Muscle layer of duodenum (tissue), 2 donors: ENCODE results near the gene SBF2.
"Not testable (repeated sequence)": the region's sequence is repeated elsewhere in the genome, so short reads cannot be mapped to it uniquely, and the experiment has no call there.

Experiments
- H3K27ac ChIP-seq: one replicate; pipeline ENCODE4 v1.7.0; 2013; ENCODE audit warnings: mild to moderate bottlenecking, low read length
- H3K27me3 ChIP-seq: one replicate; pipeline ENCODE4 v1.7.0; 2013; ENCODE audit warnings: low read depth, mild to moderate bottlenecking, control low read depth, low read length
- H3K36me3 ChIP-seq, 2 donors: one replicate each; pipeline ENCODE4 v1.7.0; 2013; ENCODE audit warnings: low read length in 2 of 2, control low read depth in 1 of 2, mild to moderate bottlenecking in 1 of 2; ENCODE audit not compliant: insufficient read depth in 2 of 2, control insufficient read depth in 1 of 2
- H3K4me1 ChIP-seq, 2 donors: one replicate each; pipeline ENCODE4 v1.7.0; 2013; ENCODE audit warnings: low read length in 2 of 2, mild to moderate bottlenecking in 2 of 2, control low read depth in 1 of 2, moderate library complexity in 1 of 2; ENCODE audit not compliant: insufficient read depth in 2 of 2, control insufficient read depth in 1 of 2
- H3K4me3 ChIP-seq, 2 donors: one replicate each; pipeline ENCODE4 v1.7.0; 2013; ENCODE audit warnings: low read length in 2 of 2, low read depth in 1 of 2, mild to moderate bottlenecking in 1 of 2
- H3K9me3 ChIP-seq, 2 donors: one replicate each; pipeline ENCODE4 v1.7.0; 2013; ENCODE audit warnings: low read length in 2 of 2, control low read depth in 1 of 2, mild to moderate bottlenecking in 1 of 2; ENCODE audit not compliant: control insufficient read depth in 1 of 2
- donor health status: healthy.

Gene SBF2

GRCh38 chr11:10035932-10036331 lies 258.1 kb downstream of the SBF2 start:
- H3K27ac ChIP-seq, H3K27me3 ChIP-seq, H3K4me1 ChIP-seq, H3K9me3 ChIP-seq, H3K36me3 ChIP-seq, H3K4me3 ChIP-seq: not testable (repeated sequence)

GRCh38 chr11:10032935-10033334 lies 261.1 kb downstream of the SBF2 start:
- Histone ChIP-seq H3K27me3 (no peaks in the 10 kb centered on the region), H3K36me3 (no peaks in the 10 kb centered on the region), H3K4me1 (no peaks in the 10 kb centered on the region), H3K9me3 (no peaks in the 10 kb centered on the region), H3K27ac (no peak overlapping the region), H3K4me3 (no peak overlapping the region)

GRCh38 chr11:10030122-10030490 lies 263.9 kb downstream of the SBF2 start:
- no peak overlapping the region for H3K4me3 ChIP-seq
- H3K27me3 ChIP-seq = no peaks in the 10 kb centered on the region
- H3K9me3 ChIP-seq = no peaks in the 10 kb centered on the region
- no peak overlapping the region for H3K27ac ChIP-seq
- no peaks in the 10 kb centered on the region for H3K4me1 ChIP-seq
- H3K36me3 ChIP-seq = no peaks in the 10 kb centered on the region

- H3K4me1 ChIP-seq = no peaks in the 10 kb centered on the region
Observed at GRCh38 chr11:10029386-10030121, 264.5 kb downstream of the SBF2 start.

GRCh38 chr11:10026514-10026913 lies 267.5 kb downstream of the SBF2 start:
- Histone ChIP-seq H3K36me3 (no peaks in the 10 kb centered on the region), H3K4me3 (no peak overlapping the region), H3K27ac (no peak overlapping the region), H3K27me3 (no peaks in the 10 kb centered on the region), H3K4me1 (no peaks in the 10 kb centered on the region), H3K9me3 (no peaks in the 10 kb centered on the region)

More at GRCh38 chr11:10029386-10030121, 264.5 kb downstream of the SBF2 start:
- H3K27ac ChIP-seq = no peak overlapping the region
- no peaks in the 10 kb centered on the region for H3K36me3 ChIP-seq
- no peaks in the 10 kb centered on the region for H3K9me3 ChIP-seq
- H3K4me3 ChIP-seq = no peak overlapping the region
- no peaks in the 10 kb centered on the region for H3K27me3 ChIP-seq

- H3K4me3 ChIP-seq = no peak overlapping the region
- peaks cover 0 to 5% of the 10 kb centered on the region in 2 donors for H3K4me1 ChIP-seq
- no peaks in the 10 kb centered on the region for H3K36me3 ChIP-seq
- no peaks in the 10 kb centered on the region for H3K27me3 ChIP-seq
- H3K27ac ChIP-seq = no peak overlapping the region
- no peaks in the 10 kb centered on the region for H3K9me3 ChIP-seq
Observed at GRCh38 chr11:10023212-10023611, 270.8 kb downstream of the SBF2 start.

- H3K27me3 ChIP-seq = no peaks in the 10 kb centered on the region
Observed at GRCh38 chr11:10022764-10023163, 271.3 kb downstream of the SBF2 start.

DNA sequence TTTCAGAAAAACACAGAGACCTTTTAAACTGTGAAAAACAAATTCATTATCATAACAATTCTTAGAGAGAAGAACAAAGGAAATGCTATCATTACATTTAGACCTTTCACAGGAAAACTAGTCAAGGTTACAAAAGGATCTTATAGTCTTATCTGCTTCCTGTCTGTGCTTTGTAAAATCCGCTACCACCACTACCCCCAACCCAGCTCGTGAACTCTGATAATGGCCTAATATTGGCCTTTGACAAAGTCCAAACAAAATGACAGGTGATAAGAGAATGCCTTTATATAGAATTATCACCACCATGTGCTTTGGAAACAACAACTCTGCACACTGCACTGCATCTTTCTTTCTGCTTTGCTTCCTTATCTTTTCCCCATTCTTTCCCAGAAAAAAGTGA lies 272.5 kb downstream of the SBF2 start:
- Histone ChIP-seq H3K4me1 (peaks cover 0 to 5% of the 10 kb centered on the region in 2 donors), H3K9me3 (no peaks in the 10 kb centered on the region), H3K27me3 (no peaks in the 10 kb centered on the region), H3K4me3 (no peak overlapping the region), H3K36me3 (no peaks in the 10 kb centered on the region), H3K27ac (no peak overlapping the region)

More at GRCh38 chr11:10022764-10023163, 271.3 kb downstream of the SBF2 start:
- no peaks in the 10 kb centered on the region for H3K36me3 ChIP-seq
- H3K27ac ChIP-seq = no peak overlapping the region
- no peak overlapping the region for H3K4me3 ChIP-seq
- H3K4me1 ChIP-seq = peaks cover 0 to 5% of the 10 kb centered on the region in 2 donors
- H3K9me3 ChIP-seq = no peaks in the 10 kb centered on the region

- H3K4me3 ChIP-seq = no peak overlapping the region
- H3K4me1 ChIP-seq = peaks cover 0 to 5% of the 10 kb centered on the region in 2 donors
- H3K9me3 ChIP-seq = no peaks in the 10 kb centered on the region
- no peaks in the 10 kb centered on the region for H3K27me3 ChIP-seq
- no peaks in the 10 kb centered on the region for H3K36me3 ChIP-seq
- no peak overlapping the region for H3K27ac ChIP-seq
Observed at GRCh38 chr11:10019906-10020682, 273.9 kb downstream of the SBF2 start.

- H3K27me3 ChIP-seq = no peaks in the 10 kb centered on the region
- H3K9me3 ChIP-seq = no peaks in the 10 kb centered on the region
- H3K27ac ChIP-seq = no peak overlapping the region
- peaks cover 0 to 5% of the 10 kb centered on the region in 2 donors for H3K4me1 ChIP-seq
- no peak overlapping the region for H3K4me3 ChIP-seq
- H3K36me3 ChIP-seq = peaks cover 0 to 3% of the 10 kb centered on the region in 2 donors
Observed at GRCh38 chr11:10017911-10018310, 276.1 kb downstream of the SBF2 start.

DNA sequence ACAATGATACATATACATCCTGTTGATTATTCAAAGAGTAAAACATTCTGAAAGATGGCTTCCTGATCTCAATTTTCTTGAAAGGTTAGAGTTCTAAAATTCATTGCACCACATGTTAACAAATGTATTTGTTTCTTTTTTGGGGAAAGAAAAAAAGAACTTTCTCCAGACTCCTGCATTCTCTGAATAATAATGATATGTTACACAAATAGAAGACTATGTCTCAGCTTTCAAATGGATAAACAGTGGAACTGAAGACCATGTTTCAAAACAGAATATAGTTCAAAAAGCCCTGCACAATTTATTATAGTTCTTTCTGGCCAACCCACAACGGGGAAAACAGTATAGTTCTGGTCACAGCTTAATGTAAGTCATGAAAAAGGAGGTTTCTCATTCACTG lies 277.0 kb downstream of the SBF2 start:
- Histone ChIP-seq H3K27ac (no peak overlapping the region), H3K9me3 (no peaks in the 10 kb centered on the region), H3K27me3 (no peaks in the 10 kb centered on the region), H3K4me1 (peaks cover 0 to 5% of the 10 kb centered on the region in 2 donors), H3K4me3 (no peak overlapping the region), H3K36me3 (peaks cover 0 to 3% of the 10 kb centered on the region in 2 donors)
